B cell (primary cell): ENCODE results near the gene BST2.

Experiments
- CTCF ChIP-seq: fragments of 200-600 bp; IDR thresholded peaks from one replicate; pipeline ENCODE4 v1.8.0; 2022; ENCODE audit warnings: antibody characterized with exemption, mild to moderate bottlenecking
- EZH2 ChIP-seq: IDR thresholded peaks from 2 replicates; pipeline ENCODE4 v1.6.1; 2012; ENCODE audit warnings: borderline replicate concordance, low read depth, mild to moderate bottlenecking, moderate library complexity, low read length; ENCODE audit not compliant: insufficient read depth, poor library complexity, severe bottlenecking

- TF ChIP-seq CTCF (no peak), EZH2 (no peak)
Measured at GRCh38 chr19:17454576-17455071, 49.2 kb upstream of the BST2 start.
